WTC11 (cell line): ENCODE results near the gene GALNT9. TPM values are rescaled to one million over a fixed set of nuclear protein-coding genes. Genes with fewer than 3 reads are reported as not detected.

ENCODE experiments used
- AFF4 ChIP-seq: sonication (generic); formaldehyde crosslinking; IDR thresholded peaks from 2 replicates; pipeline ENCODE4 v1.8.1; 2023; ENCODE audit warnings: mild to moderate bottlenecking, missing genetic modification reagents, borderline replicate concordance
- CBFB ChIP-seq: sonication (generic); formaldehyde crosslinking; IDR thresholded peaks from 2 replicates; pipeline ENCODE4 v1.8.1; 2022; ENCODE audit warnings: mild to moderate bottlenecking, low read depth, missing genetic modification reagents
- CDX4 ChIP-seq: fragments of 250-450 bp; sonication (Bioruptor Pico); IDR thresholded peaks from 2 replicates; pipeline ENCODE4 v1.9.0; 2021; ENCODE audit warnings: moderate library complexity, mild to moderate bottlenecking, inconsistent platforms, borderline replicate concordance
- ESRRA ChIP-seq: sonication (generic); formaldehyde crosslinking; IDR thresholded peaks from 2 replicates; pipeline ENCODE4 v1.8.1; 2022; ENCODE audit warnings: mild to moderate bottlenecking, missing genetic modification reagents, borderline replicate concordance
- NFYB ChIP-seq: sonication (generic); formaldehyde crosslinking; conservative IDR thresholded peaks from 2 replicates; pipeline ENCODE4 v1.8.0; 2022; ENCODE audit warnings: low read depth, missing genetic modification reagents
- NR1H2 ChIP-seq: sonication (generic); formaldehyde crosslinking; IDR thresholded peaks from 2 replicates; pipeline ENCODE4 v1.9.0; 2021; ENCODE audit warnings: mild to moderate bottlenecking, moderate library complexity, missing genetic modification reagents
- RORB ChIP-seq: fragments of 250-450 bp; sonication (Bioruptor Pico); IDR thresholded peaks from 2 replicates; pipeline ENCODE4 v1.9.0; 2021; ENCODE audit warnings: mild to moderate bottlenecking
- STAT6 ChIP-seq: sonication (generic); formaldehyde crosslinking; conservative IDR thresholded peaks from 2 replicates; pipeline ENCODE4 v1.8.1; 2023; ENCODE audit warnings: mild to moderate bottlenecking, low read depth, missing genetic modification reagents, moderate library complexity
- TCF7 ChIP-seq: sonication (generic); formaldehyde crosslinking; IDR thresholded peaks from 2 replicates; pipeline ENCODE4 v1.8.0; 2022; ENCODE audit warnings: mild to moderate bottlenecking, low read depth, missing genetic modification reagents, moderate library complexity
- TEAD4 ChIP-seq: sonication (generic); formaldehyde crosslinking; IDR thresholded peaks from 2 replicates; pipeline ENCODE4 v1.8.0; 2022; ENCODE audit warnings: mild to moderate bottlenecking, missing genetic modification reagents
- total RNA-seq: library from RNA; stranded (reverse); gene quantifications from 3 replicates; pipeline ENCODE4 v1.2.3, GENCODE V29; 2021
- TF ChIP-seq, protein P1 (sequence below): sonication (generic); formaldehyde crosslinking; IDR thresholded peaks from 2 replicates; pipeline ENCODE4 v1.8.0; 2023; ENCODE audit warnings: missing genetic modification reagents, mild to moderate bottlenecking, borderline replicate concordance
- TF ChIP-seq, protein P2 (sequence below): sonication (generic); formaldehyde crosslinking; IDR thresholded peaks from 2 replicates; pipeline ENCODE4 v1.8.1; 2022; ENCODE audit warnings: low read depth, missing genetic modification reagents, borderline replicate concordance
- TF ChIP-seq, protein P3 (sequence below): sonication (generic); formaldehyde crosslinking; IDR thresholded peaks from 2 replicates; pipeline ENCODE4 v1.8.1; 2023; ENCODE audit warnings: mild to moderate bottlenecking, missing genetic modification reagents
- TF ChIP-seq, protein P4 (sequence below): sonication (generic); formaldehyde crosslinking; IDR thresholded peaks from 2 replicates; pipeline ENCODE4 v1.8.1; 2023; ENCODE audit warnings: mild to moderate bottlenecking, missing genetic modification reagents

Gene GALNT9
- total RNA-seq, 1 experiment from 2014 or later = 0.90 TPM

DNA sequence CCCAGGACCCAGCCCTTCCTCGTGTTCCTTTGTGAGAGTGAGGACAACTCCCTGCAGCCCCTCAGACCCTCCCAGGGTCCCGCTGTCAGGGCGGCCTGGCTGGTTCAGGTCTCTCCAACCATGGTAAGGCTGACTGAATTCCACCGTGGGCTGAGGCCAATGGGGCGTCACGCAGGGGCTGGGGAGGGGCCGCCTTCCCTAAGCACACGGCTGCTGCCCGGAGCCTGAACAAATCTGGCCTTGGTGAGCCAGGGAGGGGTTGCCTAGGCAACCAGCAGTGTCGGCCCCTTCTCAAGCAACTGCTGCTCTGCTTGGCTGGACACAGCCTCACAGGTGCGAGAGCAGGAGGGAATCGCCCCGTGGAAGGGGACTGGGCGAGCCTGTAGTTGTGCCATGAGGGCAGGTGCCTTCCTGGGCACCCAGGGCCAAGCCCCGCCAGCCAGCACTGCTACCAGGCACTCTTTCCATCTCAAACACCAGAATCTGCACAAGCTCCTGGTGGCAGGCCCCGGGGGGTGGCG, 37.0 kb upstream of the GALNT9 start (continued):
- TF ChIP-seq, protein P1, sequence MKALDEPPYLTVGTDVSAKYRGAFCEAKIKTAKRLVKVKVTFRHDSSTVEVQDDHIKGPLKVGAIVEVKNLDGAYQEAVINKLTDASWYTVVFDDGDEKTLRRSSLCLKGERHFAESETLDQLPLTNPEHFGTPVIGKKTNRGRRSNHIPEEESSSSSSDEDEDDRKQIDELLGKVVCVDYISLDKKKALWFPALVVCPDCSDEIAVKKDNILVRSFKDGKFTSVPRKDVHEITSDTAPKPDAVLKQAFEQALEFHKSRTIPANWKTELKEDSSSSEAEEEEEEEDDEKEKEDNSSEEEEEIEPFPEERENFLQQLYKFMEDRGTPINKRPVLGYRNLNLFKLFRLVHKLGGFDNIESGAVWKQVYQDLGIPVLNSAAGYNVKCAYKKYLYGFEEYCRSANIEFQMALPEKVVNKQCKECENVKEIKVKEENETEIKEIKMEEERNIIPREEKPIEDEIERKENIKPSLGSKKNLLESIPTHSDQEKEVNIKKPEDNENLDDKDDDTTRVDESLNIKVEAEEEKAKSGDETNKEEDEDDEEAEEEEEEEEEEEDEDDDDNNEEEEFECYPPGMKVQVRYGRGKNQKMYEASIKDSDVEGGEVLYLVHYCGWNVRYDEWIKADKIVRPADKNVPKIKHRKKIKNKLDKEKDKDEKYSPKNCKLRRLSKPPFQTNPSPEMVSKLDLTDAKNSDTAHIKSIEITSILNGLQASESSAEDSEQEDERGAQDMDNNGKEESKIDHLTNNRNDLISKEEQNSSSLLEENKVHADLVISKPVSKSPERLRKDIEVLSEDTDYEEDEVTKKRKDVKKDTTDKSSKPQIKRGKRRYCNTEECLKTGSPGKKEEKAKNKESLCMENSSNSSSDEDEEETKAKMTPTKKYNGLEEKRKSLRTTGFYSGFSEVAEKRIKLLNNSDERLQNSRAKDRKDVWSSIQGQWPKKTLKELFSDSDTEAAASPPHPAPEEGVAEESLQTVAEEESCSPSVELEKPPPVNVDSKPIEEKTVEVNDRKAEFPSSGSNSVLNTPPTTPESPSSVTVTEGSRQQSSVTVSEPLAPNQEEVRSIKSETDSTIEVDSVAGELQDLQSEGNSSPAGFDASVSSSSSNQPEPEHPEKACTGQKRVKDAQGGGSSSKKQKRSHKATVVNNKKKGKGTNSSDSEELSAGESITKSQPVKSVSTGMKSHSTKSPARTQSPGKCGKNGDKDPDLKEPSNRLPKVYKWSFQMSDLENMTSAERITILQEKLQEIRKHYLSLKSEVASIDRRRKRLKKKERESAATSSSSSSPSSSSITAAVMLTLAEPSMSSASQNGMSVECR (CRISPR knock-in tag) = no peak
- no peak for TF ChIP-seq CDX4 (CRISPR knock-in tag)
- TF ChIP-seq, protein P2, sequence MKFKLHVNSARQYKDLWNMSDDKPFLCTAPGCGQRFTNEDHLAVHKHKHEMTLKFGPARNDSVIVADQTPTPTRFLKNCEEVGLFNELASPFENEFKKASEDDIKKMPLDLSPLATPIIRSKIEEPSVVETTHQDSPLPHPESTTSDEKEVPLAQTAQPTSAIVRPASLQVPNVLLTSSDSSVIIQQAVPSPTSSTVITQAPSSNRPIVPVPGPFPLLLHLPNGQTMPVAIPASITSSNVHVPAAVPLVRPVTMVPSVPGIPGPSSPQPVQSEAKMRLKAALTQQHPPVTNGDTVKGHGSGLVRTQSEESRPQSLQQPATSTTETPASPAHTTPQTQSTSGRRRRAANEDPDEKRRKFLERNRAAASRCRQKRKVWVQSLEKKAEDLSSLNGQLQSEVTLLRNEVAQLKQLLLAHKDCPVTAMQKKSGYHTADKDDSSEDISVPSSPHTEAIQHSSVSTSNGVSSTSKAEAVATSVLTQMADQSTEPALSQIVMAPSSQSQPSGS = no peak
- TF ChIP-seq, protein P3, sequence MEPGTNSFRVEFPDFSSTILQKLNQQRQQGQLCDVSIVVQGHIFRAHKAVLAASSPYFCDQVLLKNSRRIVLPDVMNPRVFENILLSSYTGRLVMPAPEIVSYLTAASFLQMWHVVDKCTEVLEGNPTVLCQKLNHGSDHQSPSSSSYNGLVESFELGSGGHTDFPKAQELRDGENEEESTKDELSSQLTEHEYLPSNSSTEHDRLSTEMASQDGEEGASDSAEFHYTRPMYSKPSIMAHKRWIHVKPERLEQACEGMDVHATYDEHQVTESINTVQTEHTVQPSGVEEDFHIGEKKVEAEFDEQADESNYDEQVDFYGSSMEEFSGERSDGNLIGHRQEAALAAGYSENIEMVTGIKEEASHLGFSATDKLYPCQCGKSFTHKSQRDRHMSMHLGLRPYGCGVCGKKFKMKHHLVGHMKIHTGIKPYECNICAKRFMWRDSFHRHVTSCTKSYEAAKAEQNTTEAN (CRISPR knock-in tag) = no peak
- no peak for TF ChIP-seq AFF4 (CRISPR knock-in tag)
- TF ChIP-seq RORB = no peak
- TF ChIP-seq STAT6 (CRISPR knock-in tag) = no peak
- no peak for TF ChIP-seq NR1H2
- no peak for TF ChIP-seq CBFB (CRISPR knock-in tag)
- no peak for TF ChIP-seq TCF7
- TF ChIP-seq, protein P4, sequence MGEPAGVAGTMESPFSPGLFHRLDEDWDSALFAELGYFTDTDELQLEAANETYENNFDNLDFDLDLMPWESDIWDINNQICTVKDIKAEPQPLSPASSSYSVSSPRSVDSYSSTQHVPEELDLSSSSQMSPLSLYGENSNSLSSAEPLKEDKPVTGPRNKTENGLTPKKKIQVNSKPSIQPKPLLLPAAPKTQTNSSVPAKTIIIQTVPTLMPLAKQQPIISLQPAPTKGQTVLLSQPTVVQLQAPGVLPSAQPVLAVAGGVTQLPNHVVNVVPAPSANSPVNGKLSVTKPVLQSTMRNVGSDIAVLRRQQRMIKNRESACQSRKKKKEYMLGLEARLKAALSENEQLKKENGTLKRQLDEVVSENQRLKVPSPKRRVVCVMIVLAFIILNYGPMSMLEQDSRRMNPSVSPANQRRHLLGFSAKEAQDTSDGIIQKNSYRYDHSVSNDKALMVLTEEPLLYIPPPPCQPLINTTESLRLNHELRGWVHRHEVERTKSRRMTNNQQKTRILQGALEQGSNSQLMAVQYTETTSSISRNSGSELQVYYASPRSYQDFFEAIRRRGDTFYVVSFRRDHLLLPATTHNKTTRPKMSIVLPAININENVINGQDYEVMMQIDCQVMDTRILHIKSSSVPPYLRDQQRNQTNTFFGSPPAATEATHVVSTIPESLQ (CRISPR knock-in tag) = no peak
- TF ChIP-seq TEAD4 = no peak
- no peak for TF ChIP-seq NFYB
- no peak for TF ChIP-seq ESRRA (CRISPR knock-in tag)
- TF ChIP-seq, all 79 proteins: peak for 0
